ENCODE measurements around the gene NABP2.

NABP2 gene

GRCh38 chr12:56237552-56237951 is 13.4 kb downstream of the NABP2 start:
- H3K4me3 ChIP-seq (ENCODE audit: low read length), result no peak overlapping the region
- H4K20me1 ChIP-seq (ENCODE audit: control insufficient read depth, insufficient read depth, low read depth, low read length), result no peaks in the 10 kb centered on the region
- no peak overlapping the region for H3K4me2 ChIP-seq (ENCODE audit: low read length)
- no peaks in the 10 kb centered on the region for H3K27me3 ChIP-seq (ENCODE audit: control insufficient read depth, low read length)
- H3K9me2 ChIP-seq (replicated peaks; ENCODE audit: control insufficient read depth, low read length), result no peaks in the 10 kb centered on the region
- TF ChIP-seq CTCF (IDR thresholded peaks at IDR 0.05; ENCODE audit: low read depth, low read length, poor library complexity, severe bottlenecking) (no peak), EZH2phosphoT487 (IDR thresholded peaks at IDR 0.05; ENCODE audit: borderline replicate concordance, low read length) (no peak)
- peaks cover 6% of the 10 kb centered on the region for H3K4me1 ChIP-seq (ENCODE audit: control insufficient read depth, low read length)
- peaks cover 19% of the 10 kb centered on the region for H3K36me3 ChIP-seq (ENCODE audit: control insufficient read depth, low read length)
- H3K27ac ChIP-seq (ENCODE audit: low read depth, low read length), result no peak overlapping the region
- no peaks in the 10 kb centered on the region for H3F3A ChIP-seq (ENCODE audit: control insufficient read depth, insufficient read depth)
- no peaks in the 10 kb centered on the region for H3K9me3 ChIP-seq (ENCODE audit: control insufficient read depth, insufficient read depth, low read length)
- H3K79me2 ChIP-seq (ENCODE audit: control insufficient read depth, low read length), result no peaks in the 10 kb centered on the region

- Histone ChIP-seq H3K9me2 (replicated peaks; ENCODE audit: control insufficient read depth, low read length) (no peaks in the 10 kb centered on the region), H3K4me2 (ENCODE audit: low read length) (no peak overlapping the region), H3F3A (ENCODE audit: control insufficient read depth, insufficient read depth) (no peaks in the 10 kb centered on the region), H3K4me1 (ENCODE audit: control insufficient read depth, low read length) (peaks cover 17% of the 10 kb centered on the region), H3K27me3 (ENCODE audit: control insufficient read depth, low read length) (no peaks in the 10 kb centered on the region), H4K20me1 (ENCODE audit: control insufficient read depth, insufficient read depth, low read depth, low read length) (no peaks in the 10 kb centered on the region), H3K9me3 (ENCODE audit: control insufficient read depth, insufficient read depth, low read length) (no peaks in the 10 kb centered on the region), H3K27ac (ENCODE audit: low read depth, low read length) (no peak overlapping the region), H3K79me2 (ENCODE audit: control insufficient read depth, low read length) (no peaks in the 10 kb centered on the region), H3K4me3 (ENCODE audit: low read length) (no peak overlapping the region), H3K36me3 (ENCODE audit: control insufficient read depth, low read length) (peaks cover 52% of the 10 kb centered on the region)
- no peak for TF ChIP-seq EZH2phosphoT487 (IDR thresholded peaks at IDR 0.05; ENCODE audit: borderline replicate concordance, low read length)
- no peak for TF ChIP-seq CTCF (IDR thresholded peaks at IDR 0.05; ENCODE audit: low read depth, low read length, poor library complexity, severe bottlenecking)
Observed at GRCh38 chr12:56241424-56242303, 17.5 kb downstream of the NABP2 start.

DNA sequence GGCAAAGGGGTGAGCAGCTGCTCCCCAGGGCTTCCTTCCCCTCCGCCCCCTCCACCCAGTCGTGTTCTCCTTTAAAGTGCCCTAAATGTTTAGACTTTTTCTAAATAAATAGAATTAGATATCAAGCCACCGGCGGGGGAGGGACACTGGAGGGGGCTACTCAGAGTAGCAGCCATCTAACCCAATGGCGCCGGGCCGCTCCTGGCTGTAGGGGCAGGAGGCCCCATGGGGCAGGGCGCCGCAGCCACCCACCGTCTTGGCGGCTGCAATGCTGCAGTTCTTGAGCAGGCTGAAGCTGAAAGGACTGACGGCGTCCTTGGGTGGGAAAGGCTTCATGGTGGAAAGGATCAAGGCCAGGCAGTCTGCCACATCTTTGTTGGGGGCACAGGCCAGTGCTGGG is 18.8 kb downstream of the NABP2 start:
- Histone ChIP-seq H3K4me2 (ENCODE audit: low read length) (no peak overlapping the region), H3K36me3 (ENCODE audit: control insufficient read depth, low read length) (peaks cover 60% of the 10 kb centered on the region), H3K9me3 (ENCODE audit: control insufficient read depth, insufficient read depth, low read length) (no peaks in the 10 kb centered on the region), H3K27me3 (ENCODE audit: control insufficient read depth, low read length) (no peaks in the 10 kb centered on the region), H3K27ac (ENCODE audit: low read depth, low read length) (no peak overlapping the region), H3K4me3 (ENCODE audit: low read length) (no peak overlapping the region), H3K4me1 (ENCODE audit: control insufficient read depth, low read length) (peaks cover 17% of the 10 kb centered on the region), H3K9me2 (replicated peaks; ENCODE audit: control insufficient read depth, low read length) (no peaks in the 10 kb centered on the region), H3K79me2 (ENCODE audit: control insufficient read depth, low read length) (no peaks in the 10 kb centered on the region), H4K20me1 (ENCODE audit: control insufficient read depth, insufficient read depth, low read depth, low read length) (no peaks in the 10 kb centered on the region), H3F3A (ENCODE audit: control insufficient read depth, insufficient read depth) (no peaks in the 10 kb centered on the region)
- no peak for TF ChIP-seq CTCF (IDR thresholded peaks at IDR 0.05; ENCODE audit: low read depth, low read length, poor library complexity, severe bottlenecking)
- TF ChIP-seq EZH2phosphoT487 (IDR thresholded peaks at IDR 0.05; ENCODE audit: borderline replicate concordance, low read length), result no peak
